ENCODE measurements around the gene KIF3B. TPM values are rescaled to one million over a fixed set of nuclear protein-coding genes. Genes with fewer than 3 reads are reported as not detected.

Gene KIF3B
- total RNA-seq, 1 experiment from 2014 or later: 31.5 TPM

DNA sequence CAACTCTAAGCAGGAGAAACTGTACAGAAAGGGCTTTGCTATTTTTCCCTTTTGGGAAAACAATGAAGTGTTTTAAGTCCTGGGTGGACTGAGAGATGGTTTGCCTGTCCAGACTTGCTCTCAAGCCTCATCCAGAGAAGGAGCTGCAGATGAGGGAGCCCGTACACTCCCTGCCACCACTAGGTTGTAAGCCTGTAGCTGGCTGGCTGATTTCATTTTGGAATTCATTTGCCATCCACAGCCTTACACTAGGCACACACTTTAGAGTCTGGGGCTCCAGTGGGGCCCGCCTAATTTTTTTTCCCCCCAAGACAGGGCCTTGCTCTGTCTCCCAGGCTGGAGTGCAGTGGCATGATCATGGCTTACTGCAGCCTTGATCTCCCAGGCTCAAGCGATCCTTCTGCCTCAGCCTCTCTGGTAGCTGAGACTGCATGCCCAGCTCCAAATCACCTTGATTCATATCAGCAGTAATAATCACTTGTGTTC, 41.4 kb upstream of the KIF3B start:
- no peak overlapping the region for H3K27ac ChIP-seq (ENCODE audit: low read depth, low read length)
- ATAC-seq (no peak), DNase-seq (ENCODE audit: low read depth, low spot score) (no peak)
- no peak overlapping the region for H3K4me2 ChIP-seq (ENCODE audit: low read length)
- intact Hi-C loops (cut with micrococcal nuclease): no loop called here
- H4K20me1 ChIP-seq (ENCODE audit: insufficient read depth): no peaks in the 10 kb centered on the region
- no peak overlapping the region for H3K9ac ChIP-seq (ENCODE audit: low read length)
- H3K27me3 ChIP-seq (ENCODE audit: insufficient read depth, low read length): no peaks in the 10 kb centered on the region
- H3K36me3 ChIP-seq (ENCODE audit: control insufficient read depth in 1 of 2, insufficient read depth in 2 of 2, low read length in 2 of 2): peaks cover 17 to 28% of the 10 kb centered on the region in 2 experiments
- ChIA-PET RAD21 (ENCODE audit: low non-redundant PET in 1 of 2, low total read pairs in 2 of 2, uncharacterized antibody in 2 of 2, unreplicated experiment in 2 of 2) (no interaction called here), CTCF (no interaction called here), POLR2A (no interaction called here)
- no peaks in the 10 kb centered on the region for H3K9me3 ChIP-seq (ENCODE audit: control insufficient read depth in 1 of 2, insufficient read depth in 1 of 2, low read depth in 1 of 2, low read length in 2 of 2)
- no peaks in the 10 kb centered on the region for H3K9me2 ChIP-seq (ENCODE audit: insufficient read depth)
- H3K79me2 ChIP-seq (ENCODE audit: insufficient read depth, low read length): no peaks in the 10 kb centered on the region
- no TSS peak for BruUV-seq (replicated peaks)
- peaks cover 5 to 6% of the 10 kb centered on the region in 2 experiments; a peak in 2 of 4 replicates for H3K4me1 ChIP-seq (ENCODE audit: control insufficient read depth in 1 of 2, insufficient read depth in 2 of 2, low read length in 2 of 2)
- TF ChIP-seq CEBPB (IDR thresholded peaks at IDR 0.05; ENCODE audit: low read depth): no peak
- TF ChIP-seq CTCF (IDR thresholded peaks at IDR 0.05 in 2 of 3, conservative IDR thresholded peaks at IDR 0.05 in 1 of 3; ENCODE audit: borderline replicate concordance in 1 of 3, insufficient read depth in 1 of 3, low read depth in 2 of 3, low read length in 2 of 3): no peak
- TF ChIP-seq EZH2phosphoT487 (IDR thresholded peaks at IDR 0.05; ENCODE audit: borderline replicate concordance): no peak
- no peak for TF ChIP-seq EZH2 (IDR thresholded peaks at IDR 0.05)
- TF ChIP-seq, protein P1, sequence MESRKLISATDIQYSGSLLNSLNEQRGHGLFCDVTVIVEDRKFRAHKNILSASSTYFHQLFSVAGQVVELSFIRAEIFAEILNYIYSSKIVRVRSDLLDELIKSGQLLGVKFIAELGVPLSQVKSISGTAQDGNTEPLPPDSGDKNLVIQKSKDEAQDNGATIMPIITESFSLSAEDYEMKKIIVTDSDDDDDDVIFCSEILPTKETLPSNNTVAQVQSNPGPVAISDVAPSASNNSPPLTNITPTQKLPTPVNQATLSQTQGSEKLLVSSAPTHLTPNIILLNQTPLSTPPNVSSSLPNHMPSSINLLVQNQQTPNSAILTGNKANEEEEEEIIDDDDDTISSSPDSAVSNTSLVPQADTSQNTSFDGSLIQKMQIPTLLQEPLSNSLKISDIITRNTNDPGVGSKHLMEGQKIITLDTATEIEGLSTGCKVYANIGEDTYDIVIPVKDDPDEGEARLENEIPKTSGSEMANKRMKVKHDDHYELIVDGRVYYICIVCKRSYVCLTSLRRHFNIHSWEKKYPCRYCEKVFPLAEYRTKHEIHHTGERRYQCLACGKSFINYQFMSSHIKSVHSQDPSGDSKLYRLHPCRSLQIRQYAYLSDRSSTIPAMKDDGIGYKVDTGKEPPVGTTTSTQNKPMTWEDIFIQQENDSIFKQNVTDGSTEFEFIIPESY (IDR thresholded peaks at IDR 0.05; ENCODE audit: extremely low read depth, insufficient replicate concordance, low read length): no peak
- no peak for TF ChIP-seq EGR1 (IDR thresholded peaks at IDR 0.05; ENCODE audit: low read depth)
- TF ChIP-seq MAX (IDR thresholded peaks at IDR 0.05): no peak
- no peak for TF ChIP-seq SIN3A (IDR thresholded peaks at IDR 0.05; ENCODE audit: low read depth)
- TF ChIP-seq JUND (IDR thresholded peaks at IDR 0.05): no peak
- no peak for TF ChIP-seq SRF (IDR thresholded peaks at IDR 0.05; ENCODE audit: low read depth)
- TF ChIP-seq, protein P2, sequence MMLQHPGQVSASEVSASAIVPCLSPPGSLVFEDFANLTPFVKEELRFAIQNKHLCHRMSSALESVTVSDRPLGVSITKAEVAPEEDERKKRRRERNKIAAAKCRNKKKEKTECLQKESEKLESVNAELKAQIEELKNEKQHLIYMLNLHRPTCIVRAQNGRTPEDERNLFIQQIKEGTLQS (IDR thresholded peaks at IDR 0.05): no peak
- no peak overlapping the region for H2AFZ ChIP-seq (ENCODE audit: low read depth, low read length, poor library complexity, severe bottlenecking)
- no peak overlapping the region for H3K4me3 ChIP-seq (replicated peaks in 1 of 2; ENCODE audit: low read depth in 1 of 2, low read length in 2 of 2)

Measured in HCT116 (cell line).